ENCODE data around the gene P3H4. TPM values are rescaled to one million over a fixed set of nuclear protein-coding genes. Genes with fewer than 3 reads are reported as not detected.

Gene P3H4
- total and polyA plus RNA-seq, 10 of the 15 experiments (the other 5 are each of a cell fraction or from before 2014, with no cell fraction given): 0.32 to 1.1 (median 0.64) TPM; not detected in 1

- intact Hi-C loops (cut with micrococcal nuclease; ENCODE audit: unreplicated experiment): no loop called here
- CTCF ChIA-PET: no interaction called here
Measured at GRCh38 chr17:41773190-41773588, 38.6 kb downstream of the P3H4 start.

More at GRCh38 chr17:41773190-41773588, 38.6 kb downstream of the P3H4 start:
- no peak for TF ChIP-seq MEF2B (IDR thresholded peaks at IDR 0.05; ENCODE audit: partially characterized antibody, poor library complexity, severe bottlenecking)
- TF ChIP-seq RELA (IDR thresholded peaks at IDR 0.05; ENCODE audit: borderline replicate concordance, partially characterized antibody): no peak
- TF ChIP-seq HDAC6 (IDR thresholded peaks at IDR 0.05; ENCODE audit: unreplicated experiment): no peak
- TF ChIP-seq RAD51 (IDR thresholded peaks at IDR 0.05): no peak
- no peak for TF ChIP-seq CHD4 (IDR thresholded peaks at IDR 0.05)
- no peak for TF ChIP-seq ZNF274 (IDR thresholded peaks at IDR 0.05; ENCODE audit: insufficient read depth, insufficient read length)
- no peak for TF ChIP-seq FOXK2 (IDR thresholded peaks at IDR 0.05)
- TF ChIP-seq CTCF (IDR thresholded peaks at IDR 0.05 in 2 of 3, conservative IDR thresholded peaks at IDR 0.05 in 1 of 3; ENCODE audit: control insufficient read depth in 2 of 3, extremely low read depth in 1 of 3, insufficient read depth in 1 of 3, low read depth in 3 of 3, low read length in 3 of 3): no peak
- no peak for TF ChIP-seq ATF3 (IDR thresholded peaks at IDR 0.05; ENCODE audit: borderline replicate concordance, extremely low read depth, low read depth, low read length)
- no peaks in the 10 kb centered on the region for H3K27me3 ChIP-seq (replicated peaks in 1 of 2; ENCODE audit: control insufficient read depth in 2 of 2, insufficient read depth in 2 of 2, low read length in 1 of 2)
- H3K79me2 ChIP-seq (ENCODE audit: control insufficient read depth, insufficient read depth, low read length): peaks cover 4% of the 10 kb centered on the region
- no peaks in the 10 kb centered on the region for H3K4me1 ChIP-seq (ENCODE audit: control insufficient read depth, insufficient read depth, low read length)
- H3K27ac ChIP-seq (ENCODE audit: control insufficient read depth, insufficient read depth): no peak overlapping the region
- RAD21 ChIA-PET (ENCODE audit: unreplicated experiment): no interaction called here
- in situ Hi-C loops (cut with MboI): no loop called here
- DNase-seq (ENCODE audit: low read depth, low spot score): no peak
- ATAC-seq: no peak
- H4K20me1 ChIP-seq (ENCODE audit: control insufficient read depth, insufficient read depth): no peaks in the 10 kb centered on the region
- H3K4me2 ChIP-seq (ENCODE audit: control insufficient read depth, insufficient read depth): no peak overlapping the region
- FAIRE-seq: no peak
- no peaks in the 10 kb centered on the region for H3K36me3 ChIP-seq (ENCODE audit: control insufficient read depth in 2 of 2, insufficient read depth in 2 of 2, low read length in 1 of 2)
- no peak overlapping the region for H3K9ac ChIP-seq (ENCODE audit: control insufficient read depth, insufficient read depth, low read length)
- no peak overlapping the region for H2AFZ ChIP-seq (ENCODE audit: control insufficient read depth, low read depth, low read length)
- no TSS peak for BruUV-seq (replicated peaks)
- H3K4me3 ChIP-seq: no peak overlapping the region
- SMC1A ChIA-PET (ENCODE audit: uncharacterized antibody, unreplicated experiment): no interaction called here
- POLR2A ChIA-PET: interaction anchor here (1.9 kb wide), 1 partner anchor 13 kb away, joined by 6 read pairs; the partner anchor contains the start of gene JUP
- no peaks in the 10 kb centered on the region for H3K9me3 ChIP-seq (replicated peaks; ENCODE audit: control insufficient read depth, insufficient read depth, low read length)
- 59% methylated on average over 12 of the region's 12 CpGs for WGBS (ENCODE audit: insufficient coverage, insufficient replicate concordance, low lambda C conversion rate, missing lambda C conversion rate)

Measured in GM12878 (cell line).